ENCODE data around the gene TMEM259. TPM values are rescaled to one million over a fixed set of nuclear protein-coding genes. Genes with fewer than 3 reads are reported as not detected.

TMEM259 gene
- total and polyA plus RNA-seq, 2 of the 8 experiments (the other 6 are each of a cell fraction or from before 2014, with no cell fraction given), result 140 to 243 TPM

DNA sequence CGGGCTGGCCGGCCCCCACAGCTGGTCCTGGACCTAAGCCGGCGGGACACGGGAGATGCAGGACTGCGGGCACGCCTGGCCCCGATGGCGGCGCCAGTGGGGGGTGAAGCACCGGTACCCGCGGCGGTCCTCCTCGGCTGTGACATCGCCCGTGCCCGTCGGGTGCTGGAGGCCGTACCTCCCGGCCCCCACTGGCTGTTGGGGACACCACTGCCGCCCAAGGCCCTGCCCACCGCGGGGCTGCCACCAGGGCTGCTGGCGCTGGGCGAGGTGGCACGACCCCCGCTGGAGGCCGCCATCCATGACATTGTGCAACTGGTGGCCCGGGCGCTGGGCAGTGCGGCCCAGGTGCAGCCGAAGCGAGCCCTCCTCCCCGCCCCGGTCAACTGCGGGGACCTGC lies 17.6 kb downstream of the TMEM259 start:
- Histone ChIP-seq H3K4me1 (replicated peaks in 1 of 4; ENCODE audit: control insufficient read depth in 3 of 4, insufficient read depth in 4 of 4, low read length in 3 of 4) (peaks cover 0 to 4% (median 1%) of the 10 kb centered on the region in 4 experiments; a peak in 3 of 7 replicates), H3K79me2 (ENCODE audit: control insufficient read depth in 1 of 2, insufficient read depth in 2 of 2, low read length in 2 of 2) (no peaks in the 10 kb centered on the region), H3K23me2 (ENCODE audit: low read depth, low read length) (peaks cover 2% of the 10 kb centered on the region; the same call in 1 of the 2 replicates), H2BK20ac (ENCODE audit: low read length) (no peak overlapping the region), H3K4me3 (ENCODE audit: extremely low read depth in 1 of 4, insufficient read depth in 2 of 4, low read depth in 3 of 4, low read length in 4 of 4) (no peak overlapping the region), H2AFZ (ENCODE audit: low read length) (no peak overlapping the region), H3K56ac (replicated peaks; ENCODE audit: insufficient read length, low read depth, low read length) (no peak overlapping the region), H3K79me1 (ENCODE audit: low read depth, low read length) (no peaks in the 10 kb centered on the region), H2BK12ac (ENCODE audit: low read depth, low read length) (no peak overlapping the region), H2BK15ac (ENCODE audit: low read length) (no peak overlapping the region), H3K18ac (ENCODE audit: extremely low read depth, low read length) (no peak overlapping the region), H2AK5ac (ENCODE audit: low read depth, low read length) (no peak overlapping the region), H3K27ac (ENCODE audit: low read depth, low read length) (no peak overlapping the region), H2BK5ac (ENCODE audit: low read depth, low read length) (no peak overlapping the region), H4K8ac (ENCODE audit: extremely low read depth, insufficient read depth, low read length) (no peak overlapping the region), H4K20me1 (replicated peaks in 1 of 2; ENCODE audit: control insufficient read depth in 1 of 2, insufficient read depth in 2 of 2, low read length in 2 of 2) (peaks cover 0 to 4% of the 10 kb centered on the region in 2 experiments), H2BK120ac (replicated peaks; ENCODE audit: low read depth, low read length) (no peak overlapping the region), H3K9me3 (ENCODE audit: insufficient read depth in 2 of 2, low read depth in 1 of 2, low read length in 1 of 2) (no peaks in the 10 kb centered on the region), H3K23ac (ENCODE audit: insufficient read length) (no peak overlapping the region), H3K4me2 (ENCODE audit: insufficient read depth in 1 of 2, low read depth in 2 of 2, low read length in 2 of 2) (no peak overlapping the region), H3K36me3 (ENCODE audit: control insufficient read depth in 2 of 4, insufficient read depth in 4 of 4, low read length in 3 of 4) (no peaks in the 10 kb centered on the region), H3K27me3 (replicated peaks in 1 of 4; ENCODE audit: control insufficient read depth in 3 of 4, extremely low read depth in 1 of 4, insufficient read depth in 3 of 4, low read length in 3 of 4) (peaks cover 6 to 30% (median 17%) of the 10 kb centered on the region in 4 experiments), H4K91ac (replicated peaks; ENCODE audit: insufficient read length, low read length) (no peak overlapping the region), H4K5ac (ENCODE audit: insufficient read length, low read depth, low read length) (no peak overlapping the region), H3K4ac (replicated peaks; ENCODE audit: insufficient read length, low read depth, low read length) (no peak overlapping the region), H3K9ac (replicated peaks in 1 of 4; ENCODE audit: extremely low read depth in 1 of 4, low read depth in 3 of 4, low read length in 3 of 4) (no peak overlapping the region), H3K14ac (ENCODE audit: insufficient read length) (no peak overlapping the region)
- POLR2A ChIA-PET (ENCODE audit: partially characterized antibody), result interaction anchor here (1.1 to 7.7 kb wide), 4 partner anchors 8 to 229 kb away, joined by 3 to 81 read pairs (median 4); partner anchors contain the start of gene WDR18
- TF ChIP-seq, protein P1, sequence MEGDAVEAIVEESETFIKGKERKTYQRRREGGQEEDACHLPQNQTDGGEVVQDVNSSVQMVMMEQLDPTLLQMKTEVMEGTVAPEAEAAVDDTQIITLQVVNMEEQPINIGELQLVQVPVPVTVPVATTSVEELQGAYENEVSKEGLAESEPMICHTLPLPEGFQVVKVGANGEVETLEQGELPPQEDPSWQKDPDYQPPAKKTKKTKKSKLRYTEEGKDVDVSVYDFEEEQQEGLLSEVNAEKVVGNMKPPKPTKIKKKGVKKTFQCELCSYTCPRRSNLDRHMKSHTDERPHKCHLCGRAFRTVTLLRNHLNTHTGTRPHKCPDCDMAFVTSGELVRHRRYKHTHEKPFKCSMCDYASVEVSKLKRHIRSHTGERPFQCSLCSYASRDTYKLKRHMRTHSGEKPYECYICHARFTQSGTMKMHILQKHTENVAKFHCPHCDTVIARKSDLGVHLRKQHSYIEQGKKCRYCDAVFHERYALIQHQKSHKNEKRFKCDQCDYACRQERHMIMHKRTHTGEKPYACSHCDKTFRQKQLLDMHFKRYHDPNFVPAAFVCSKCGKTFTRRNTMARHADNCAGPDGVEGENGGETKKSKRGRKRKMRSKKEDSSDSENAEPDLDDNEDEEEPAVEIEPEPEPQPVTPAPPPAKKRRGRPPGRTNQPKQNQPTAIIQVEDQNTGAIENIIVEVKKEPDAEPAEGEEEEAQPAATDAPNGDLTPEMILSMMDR (IDR thresholded peaks at IDR 0.05; ENCODE audit: control extremely low read depth in 1 of 3, insufficient read depth in 1 of 3, low read depth in 1 of 3, low read length in 3 of 3), result no peak
- no peak for TF ChIP-seq KDM5A (IDR thresholded peaks at IDR 0.05; ENCODE audit: low read length)
- no peak for TF ChIP-seq JUND (IDR thresholded peaks at IDR 0.05; ENCODE audit: low read length)
- TF ChIP-seq EZH2 (IDR thresholded peaks at IDR 0.05; ENCODE audit: low read depth, low read length, severe bottlenecking), result no peak
- no peak for TF ChIP-seq CHD1 (IDR thresholded peaks at IDR 0.05; ENCODE audit: low read depth, low read length)
- TF ChIP-seq POLR2A (IDR thresholded peaks at IDR 0.05; ENCODE audit: control extremely low read depth in 1 of 2, low read depth in 2 of 2, low read length in 2 of 2), result no peak
- no peak for TF ChIP-seq SP2 (IDR thresholded peaks at IDR 0.05; ENCODE audit: low read length)
- DNase-seq (ENCODE audit: low read depth in 1 of 2, low spot score in 2 of 2) (no peak), FAIRE-seq (no peak)
- 97% methylated on average over 11 of the region's 37 CpGs; no CpG with 5 or more reads in 1 of the 2 experiments for WGBS, 2 experiments (ENCODE audit: extremely low coverage in 1 of 2, insufficient coverage in 1 of 2, insufficient read length in 1 of 2, insufficient replicate concordance in 2 of 2, low coverage in 1 of 2, low lambda C conversion rate in 2 of 2, missing lambda C conversion rate in 1 of 2)
- CTCF ChIA-PET (ENCODE audit: partially characterized antibody), result interaction anchor here (0.9 to 1.5 kb wide), 5 partner anchors 15 to 215 kb away, joined by 3 to 7 read pairs (median 4); no protein-coding TSS in a partner anchor

Data from H1 (cell line).